Lung (tissue), 12 donors: ENCODE results near the gene RAB13. TPM values are rescaled to one million over a fixed set of nuclear protein-coding genes. Genes with fewer than 3 reads are reported as not detected.
A peak's percentile ranks its signal among the peaks of the same experiment; 100 is the strongest.

Source experiments
- ATAC-seq: fragments of 200-7000 bp; cut with Tn5 transposase; one replicate; pipeline ENCODE4 v1.9.1; 2020; ENCODE audit warnings: moderate number of reproducible peaks; ENCODE audit not compliant: insufficient read depth, low FRiP score
- DNase-seq, 3 donors: peaks; one replicate each; pipeline ENCODE4 v3.0.0-alpha.2; 2013 to 2017
- H3K27ac ChIP-seq, 2 donors: one replicate each; pipeline ENCODE4 v1.5.1; 2013; ENCODE audit warnings: mild to moderate bottlenecking in 2 of 2, moderate library complexity in 2 of 2, control low read depth in 1 of 2, inconsistent platforms in 1 of 2, low read depth in 1 of 2, low read length in 1 of 2
- H3K27me3 ChIP-seq, 3 donors: one replicate each; pipeline ENCODE4 v1.5.1; 2013; ENCODE audit warnings: low read length in 2 of 3; ENCODE audit not compliant: control insufficient read depth in 3 of 3, insufficient read depth in 3 of 3
- H3K36me3 ChIP-seq, 4 donors: one replicate each; pipeline ENCODE4 v1.5.1; 2013; ENCODE audit warnings: low read length in 4 of 4, mild to moderate bottlenecking in 1 of 4, moderate library complexity in 1 of 4; ENCODE audit not compliant: control insufficient read depth in 4 of 4, insufficient read depth in 4 of 4
- H3K4me1 ChIP-seq, 5 donors: one replicate each; pipeline ENCODE4 v1.5.1; 2013; ENCODE audit warnings: low read length in 5 of 5, mild to moderate bottlenecking in 2 of 5, moderate library complexity in 1 of 5; ENCODE audit not compliant: control insufficient read depth in 5 of 5, insufficient read depth in 5 of 5
- H3K4me3 ChIP-seq: one replicate; pipeline ENCODE4 v1.5.1; 2013; ENCODE audit warnings: mild to moderate bottlenecking, control low read depth, moderate library complexity
- H3K9ac ChIP-seq, 2 donors: one replicate each; pipeline ENCODE4 v1.5.1; 2013; ENCODE audit warnings: low read length in 2 of 2, control low read depth in 1 of 2; ENCODE audit not compliant: insufficient read depth in 1 of 2
- H3K9me3 ChIP-seq, 4 donors: one replicate each; pipeline ENCODE4 v1.5.1; 2013; ENCODE audit warnings: low read length in 3 of 4, mild to moderate bottlenecking in 1 of 4, moderate library complexity in 1 of 4; ENCODE audit not compliant: control insufficient read depth in 4 of 4, insufficient read depth in 3 of 4
- WGBS, 2 donors: extraction: QIAGEN DNeasy Blood & Tissue Kit; methylation state at CpG; one replicate each; pipeline ENCODE4 v1.1.7; 2013; 5-methylcytosine and 5-hydroxymethylcytosine counted together
- polyA plus RNA-seq, 2 donors: library from polyadenylated mRNA; stranded (reverse); fragments of 200-250 nt; gene quantifications; one replicate each; pipeline ENCODE4 v1.2.1, GENCODE V29; 2013
- total RNA-seq, 2 donors: library from RNA; depleted of rRNA in 1 of 2; stranded (reverse); fragments of >200 nt in 1 of 2; gene quantifications; one replicate each; pipeline ENCODE4 v1.2.1, GENCODE V29; 2014 to 2021
- TF ChIP-seq, protein P1 (sequence below): IDR thresholded peaks from 2 replicates; pipeline ENCODE4 v1.5.1; 2012; ENCODE audit warnings: mild to moderate bottlenecking; ENCODE audit errors: control extremely low read depth, extremely low read depth
- donor health status: control.
- donor health status: control.
- donor health status: Bipolar disorder and iron deficiency.
- donor health status: healthy.
- donor health status: DM: yes; HTN: yes; CAD: no.

Gene RAB13
- total and polyA plus RNA-seq, 4 donors = 54.6 to 229 (median 138) TPM

DNA sequence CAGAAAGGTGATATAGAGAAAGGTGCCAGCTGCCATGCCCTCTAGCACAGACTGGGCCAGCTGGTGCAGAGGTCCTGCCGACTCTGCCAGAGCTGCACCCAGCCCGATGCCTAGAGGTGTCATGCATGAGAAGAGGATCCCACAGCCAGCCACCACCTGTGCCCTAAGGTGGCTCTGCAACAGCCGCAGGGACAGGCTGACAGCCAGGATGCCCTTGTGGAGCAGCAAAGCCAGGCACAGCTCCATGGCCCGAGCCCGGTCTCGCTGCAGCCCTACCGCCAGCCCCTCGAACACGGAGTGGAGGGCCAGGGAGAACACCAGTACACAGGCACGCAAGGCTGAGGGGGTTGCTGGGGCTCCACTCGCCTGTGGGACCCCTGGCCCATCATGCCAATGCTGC is 25.9 kb downstream of the RAB13 start:
- TF ChIP-seq, protein P1, sequence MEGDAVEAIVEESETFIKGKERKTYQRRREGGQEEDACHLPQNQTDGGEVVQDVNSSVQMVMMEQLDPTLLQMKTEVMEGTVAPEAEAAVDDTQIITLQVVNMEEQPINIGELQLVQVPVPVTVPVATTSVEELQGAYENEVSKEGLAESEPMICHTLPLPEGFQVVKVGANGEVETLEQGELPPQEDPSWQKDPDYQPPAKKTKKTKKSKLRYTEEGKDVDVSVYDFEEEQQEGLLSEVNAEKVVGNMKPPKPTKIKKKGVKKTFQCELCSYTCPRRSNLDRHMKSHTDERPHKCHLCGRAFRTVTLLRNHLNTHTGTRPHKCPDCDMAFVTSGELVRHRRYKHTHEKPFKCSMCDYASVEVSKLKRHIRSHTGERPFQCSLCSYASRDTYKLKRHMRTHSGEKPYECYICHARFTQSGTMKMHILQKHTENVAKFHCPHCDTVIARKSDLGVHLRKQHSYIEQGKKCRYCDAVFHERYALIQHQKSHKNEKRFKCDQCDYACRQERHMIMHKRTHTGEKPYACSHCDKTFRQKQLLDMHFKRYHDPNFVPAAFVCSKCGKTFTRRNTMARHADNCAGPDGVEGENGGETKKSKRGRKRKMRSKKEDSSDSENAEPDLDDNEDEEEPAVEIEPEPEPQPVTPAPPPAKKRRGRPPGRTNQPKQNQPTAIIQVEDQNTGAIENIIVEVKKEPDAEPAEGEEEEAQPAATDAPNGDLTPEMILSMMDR = no peak
- DNase-seq (no peak), ATAC-seq (no peak)
- Histone ChIP-seq H3K27ac (no peak overlapping the region), H3K4me3 (no peak overlapping the region), H3K9me3 (no peaks in the 10 kb centered on the region), H3K27me3 (no peaks in the 10 kb centered on the region), H3K9ac (no peak overlapping the region), H3K4me1 (peaks cover 14 to 57% (median 20%) of the 10 kb centered on the region in 5 donors), H3K36me3 (peaks cover 0 to 9% (median 7%) of the 10 kb centered on the region in 4 donors)
- WGBS, 2 donors = 94 to 97% methylated on average over 10 to 11 of the region's 11 CpGs

DNA sequence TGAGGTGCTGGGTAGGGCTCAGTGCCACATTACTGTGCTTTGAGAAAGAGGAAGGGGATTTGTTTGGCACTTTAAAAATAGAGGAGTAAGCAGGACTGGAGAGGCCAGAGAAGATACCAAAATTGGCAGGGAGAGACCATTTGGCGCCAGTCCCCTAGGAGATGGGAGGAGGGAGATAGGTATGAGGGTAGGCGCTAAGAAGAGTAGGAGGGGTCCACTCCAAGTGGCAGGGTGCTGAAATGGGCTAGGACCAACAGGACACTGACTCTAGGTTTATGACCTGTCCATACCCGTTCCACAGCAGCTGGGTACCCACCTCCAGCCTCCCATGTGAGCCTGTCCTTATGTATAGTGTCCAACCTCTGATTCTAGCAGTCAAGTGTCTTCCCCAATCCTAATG is 26.7 kb downstream of the RAB13 start:
- no peak overlapping the region for H3K4me3 ChIP-seq
- DNase-seq (peak in 1 of 3 donors; percentile 10), ATAC-seq (no peak)
- no peaks in the 10 kb centered on the region for H3K27me3 ChIP-seq
- no peak overlapping the region for H3K9ac ChIP-seq
- TF ChIP-seq, protein P1 = no peak
- H3K27ac ChIP-seq = peak overlapping the region; percentile 8 to 45
- no peaks in the 10 kb centered on the region for H3K9me3 ChIP-seq
- peaks cover 2 to 15% (median 7%) of the 10 kb centered on the region in 4 donors for H3K36me3 ChIP-seq
- peaks cover 14 to 55% (median 20%) of the 10 kb centered on the region in 5 donors for H3K4me1 ChIP-seq
- WGBS, 2 donors = 68 to 83% methylated on average over 3 of the region's 3 CpGs

DNA sequence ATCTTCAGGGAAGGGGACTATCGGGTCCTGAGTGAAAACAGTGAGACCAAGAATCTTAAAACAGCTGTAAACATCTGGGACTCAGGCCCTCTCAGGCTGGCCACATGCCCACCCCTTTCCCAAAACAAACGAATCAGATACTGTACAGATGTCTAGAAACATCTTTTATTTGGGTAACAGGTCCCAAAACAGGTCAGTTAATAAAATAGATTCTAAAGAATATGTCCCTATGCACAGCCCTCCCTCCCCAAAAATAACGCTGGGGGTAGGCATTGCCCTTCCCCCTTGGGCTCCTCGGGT is 27.2 kb downstream of the RAB13 start:
- Histone ChIP-seq H3K4me3 (no peak overlapping the region), H3K9ac (peak overlapping the region in 1 of 2 donors; percentile 63), H3K9me3 (no peaks in the 10 kb centered on the region), H3K4me1 (peaks cover 14 to 49% (median 20%) of the 10 kb centered on the region in 5 donors), H3K36me3 (peaks cover 2 to 19% (median 9%) of the 10 kb centered on the region in 4 donors), H3K27me3 (no peaks in the 10 kb centered on the region), H3K27ac (peak overlapping the region; percentile 20 to 45)
- 17 to 31% methylated on average over 4 of the region's 4 CpGs for WGBS, 2 donors
- ATAC-seq = no peak
- TF ChIP-seq, protein P1 = no peak
- no peak for DNase-seq
